Ishikawa (cell line): Measurements from ENCODE around the gene CWC15.

Experiments
- EGR1 ChIP-seq: IDR thresholded peaks from 2 replicates; pipeline ENCODE4 v1.6.1; 2012
- EP300 ChIP-seq: IDR thresholded peaks from 2 replicates; pipeline ENCODE4 v1.6.1; 2012; ENCODE audit warnings: borderline replicate concordance
- TAF1 ChIP-seq: IDR thresholded peaks from 2 replicates; pipeline ENCODE4 v1.6.1; 2012; ENCODE audit warnings: low read depth, mild to moderate bottlenecking
- TF ChIP-seq, protein P1 (sequence below): IDR thresholded peaks from 2 replicates; pipeline ENCODE4 v1.6.1; 2012; ENCODE audit warnings: low read depth, mild to moderate bottlenecking

DNA sequence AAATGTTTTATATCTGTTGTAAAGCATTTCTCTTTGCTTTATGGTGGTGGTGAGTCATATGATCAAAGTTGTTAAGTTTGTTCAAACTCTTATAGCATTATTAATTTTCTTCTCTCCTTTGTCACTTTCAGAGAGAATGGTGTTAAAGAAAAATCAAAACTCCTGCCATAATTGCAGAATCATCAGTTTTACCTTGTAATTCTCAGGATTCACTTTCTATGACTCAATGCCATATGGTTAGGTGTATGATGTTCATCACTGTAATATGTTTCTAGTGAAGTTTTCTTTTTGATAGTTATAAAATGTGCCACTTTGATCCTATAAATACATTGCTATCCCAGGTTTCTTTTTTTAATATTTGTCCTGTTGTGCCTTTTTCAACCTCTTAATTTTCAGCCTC, 38.0 kb upstream of the CWC15 start:
- TF ChIP-seq, protein P1, sequence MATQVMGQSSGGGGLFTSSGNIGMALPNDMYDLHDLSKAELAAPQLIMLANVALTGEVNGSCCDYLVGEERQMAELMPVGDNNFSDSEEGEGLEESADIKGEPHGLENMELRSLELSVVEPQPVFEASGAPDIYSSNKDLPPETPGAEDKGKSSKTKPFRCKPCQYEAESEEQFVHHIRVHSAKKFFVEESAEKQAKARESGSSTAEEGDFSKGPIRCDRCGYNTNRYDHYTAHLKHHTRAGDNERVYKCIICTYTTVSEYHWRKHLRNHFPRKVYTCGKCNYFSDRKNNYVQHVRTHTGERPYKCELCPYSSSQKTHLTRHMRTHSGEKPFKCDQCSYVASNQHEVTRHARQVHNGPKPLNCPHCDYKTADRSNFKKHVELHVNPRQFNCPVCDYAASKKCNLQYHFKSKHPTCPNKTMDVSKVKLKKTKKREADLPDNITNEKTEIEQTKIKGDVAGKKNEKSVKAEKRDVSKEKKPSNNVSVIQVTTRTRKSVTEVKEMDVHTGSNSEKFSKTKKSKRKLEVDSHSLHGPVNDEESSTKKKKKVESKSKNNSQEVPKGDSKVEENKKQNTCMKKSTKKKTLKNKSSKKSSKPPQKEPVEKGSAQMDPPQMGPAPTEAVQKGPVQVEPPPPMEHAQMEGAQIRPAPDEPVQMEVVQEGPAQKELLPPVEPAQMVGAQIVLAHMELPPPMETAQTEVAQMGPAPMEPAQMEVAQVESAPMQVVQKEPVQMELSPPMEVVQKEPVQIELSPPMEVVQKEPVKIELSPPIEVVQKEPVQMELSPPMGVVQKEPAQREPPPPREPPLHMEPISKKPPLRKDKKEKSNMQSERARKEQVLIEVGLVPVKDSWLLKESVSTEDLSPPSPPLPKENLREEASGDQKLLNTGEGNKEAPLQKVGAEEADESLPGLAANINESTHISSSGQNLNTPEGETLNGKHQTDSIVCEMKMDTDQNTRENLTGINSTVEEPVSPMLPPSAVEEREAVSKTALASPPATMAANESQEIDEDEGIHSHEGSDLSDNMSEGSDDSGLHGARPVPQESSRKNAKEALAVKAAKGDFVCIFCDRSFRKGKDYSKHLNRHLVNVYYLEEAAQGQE, result no peak
- TF ChIP-seq EGR1 (no peak), TAF1 (no peak), EP300 (no peak)
